Measurements from ENCODE around the gene NFU1. TPM values are rescaled to one million over a fixed set of nuclear protein-coding genes. Genes with fewer than 3 reads are reported as not detected.

NFU1 gene
- total RNA-seq, 1 donor from 2014 or later = 48.5 TPM

Other genes starting within 250 kb of the NFU1 start
- 65.3 and 74.3 TPM in 2 replicates for gene GFPT1, start 50.2 kb downstream of the NFU1 start, total RNA-seq
- 12.9 and 70.6 TPM in 2 replicates for gene AAK1, start 206.3 kb upstream of the NFU1 start, total RNA-seq